ENCODE measurements around the gene NID2.

The NID2 gene

DNA sequence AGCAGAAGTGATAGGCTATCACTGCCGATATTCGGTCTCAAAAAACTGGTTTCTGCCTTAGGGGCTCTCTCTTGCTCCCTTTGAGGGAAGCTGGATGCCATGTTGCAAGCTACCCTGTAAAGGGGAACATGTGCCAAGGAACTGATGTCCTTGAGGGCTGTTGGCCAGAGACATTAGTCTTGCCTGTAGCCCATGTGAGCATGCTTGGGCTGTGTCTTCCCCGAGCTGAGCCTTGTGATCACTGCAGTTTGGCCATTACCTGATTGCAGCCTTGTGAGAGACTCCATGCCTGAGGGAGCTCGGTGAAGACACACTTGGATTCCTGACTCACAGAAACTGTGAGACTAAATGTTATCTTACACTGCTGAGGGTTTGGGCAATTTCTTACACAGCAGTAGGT lies 60.7 kb downstream of the NID2 start:
- TF ChIP-seq JUND (IDR thresholded peaks at IDR 0.05; ENCODE audit: low read depth): no peak
- DNase-seq (ENCODE audit: low read depth in 1 of 2, low spot score in 1 of 2): no peak
- in situ Hi-C loops (cut with HindIII; ENCODE audit: low pct_unique_long_range_greater_than_20kb, low sequenced_read_pairs): no loop called here

DNA sequence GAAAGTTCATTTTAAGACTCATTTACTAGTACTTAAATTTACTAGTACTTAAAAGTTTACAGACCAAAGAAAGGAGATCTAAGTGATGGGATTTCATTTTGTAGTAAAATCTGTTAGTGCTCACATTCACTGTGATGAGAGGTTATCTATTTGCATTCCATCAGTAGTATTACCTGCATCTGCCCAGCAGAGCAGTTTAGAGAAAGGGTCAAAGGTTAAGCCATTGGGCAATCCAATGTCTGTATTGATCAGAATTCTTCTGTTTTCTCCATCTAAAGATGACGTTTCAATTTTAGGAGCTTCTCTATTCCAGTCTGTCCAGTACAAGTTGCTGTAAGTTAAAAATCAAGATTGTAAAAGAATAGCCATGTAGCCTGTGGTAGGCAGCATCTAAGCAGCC lies 61.2 kb downstream of the NID2 start:
- no peak for TF ChIP-seq JUND (IDR thresholded peaks at IDR 0.05; ENCODE audit: low read depth)
- in situ Hi-C loops (cut with HindIII; ENCODE audit: low pct_unique_long_range_greater_than_20kb, low sequenced_read_pairs): no loop called here
- DNase-seq (ENCODE audit: low read depth in 1 of 2, low spot score in 1 of 2): no peak

DNA sequence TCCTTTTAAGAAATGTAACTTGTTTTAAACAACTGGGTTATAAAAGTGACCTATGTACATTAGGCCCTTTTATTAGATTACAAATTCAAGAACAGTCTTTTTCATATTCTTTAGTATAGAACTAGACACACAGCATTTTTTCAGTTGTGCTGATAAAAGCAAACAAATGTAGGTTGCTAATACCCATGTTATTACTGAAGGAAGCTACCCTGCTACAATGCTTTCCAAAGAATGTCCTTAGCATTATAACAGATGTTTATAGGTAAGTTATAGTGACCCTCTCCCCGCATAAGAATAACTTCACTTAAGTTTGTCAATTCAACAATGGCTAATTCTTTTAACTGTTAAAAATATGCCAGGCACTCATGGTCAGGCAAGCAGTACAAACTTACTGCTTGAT lies 61.6 kb downstream of the NID2 start:
- in situ Hi-C loops (cut with HindIII; ENCODE audit: low pct_unique_long_range_greater_than_20kb, low sequenced_read_pairs): no loop called here
- no peak for TF ChIP-seq JUND (IDR thresholded peaks at IDR 0.05; ENCODE audit: low read depth)
- DNase-seq (ENCODE audit: low read depth in 1 of 2, low spot score in 1 of 2): no peak

DNA sequence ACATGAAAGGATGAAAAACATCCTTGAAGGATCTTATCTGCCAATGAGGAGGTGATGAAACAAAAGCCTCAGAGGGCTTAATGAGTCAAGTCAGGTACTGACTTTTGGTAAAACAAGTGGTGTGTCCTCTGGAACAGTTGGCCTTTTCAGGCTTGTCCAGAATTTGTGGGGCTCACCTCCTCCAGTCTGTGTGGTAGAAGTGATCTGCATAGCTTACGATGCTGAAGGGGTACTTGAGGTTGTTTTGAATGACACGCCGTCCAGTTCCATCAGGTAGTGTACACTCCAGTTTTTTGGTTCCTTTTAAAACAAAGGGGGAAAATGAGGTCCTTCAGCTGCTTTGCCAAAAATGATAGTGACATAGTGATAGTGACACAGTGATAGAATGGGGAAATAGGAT lies 62.5 kb downstream of the NID2 start:
- TF ChIP-seq JUND (IDR thresholded peaks at IDR 0.05; ENCODE audit: low read depth): no peak
- in situ Hi-C loops (cut with HindIII; ENCODE audit: low pct_unique_long_range_greater_than_20kb, low sequenced_read_pairs): no loop called here
- no peak for DNase-seq (ENCODE audit: low read depth in 1 of 2, low spot score in 1 of 2)

DNA sequence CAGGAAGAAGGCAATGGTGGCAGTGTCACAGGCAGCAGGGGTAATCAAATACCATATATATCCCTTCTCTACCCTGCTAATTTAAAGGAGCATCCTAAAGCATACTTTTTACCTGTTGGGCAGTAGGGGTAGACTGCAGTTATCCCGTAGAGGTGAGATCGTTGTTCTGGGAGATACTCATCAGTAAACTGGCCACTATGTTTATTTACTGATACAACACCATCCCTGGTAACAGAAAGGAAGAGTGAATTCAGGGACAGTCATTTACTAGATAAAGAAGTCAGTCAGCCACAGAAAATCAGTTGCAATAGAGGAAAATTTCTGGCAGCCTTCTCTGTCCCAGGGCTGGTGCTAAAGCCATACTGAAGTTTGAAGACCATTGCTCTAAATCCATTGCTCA lies 63.2 kb downstream of the NID2 start:
- in situ Hi-C loops (cut with HindIII; ENCODE audit: low pct_unique_long_range_greater_than_20kb, low sequenced_read_pairs): no loop called here
- no peak for TF ChIP-seq JUND (IDR thresholded peaks at IDR 0.05; ENCODE audit: low read depth)

DNA sequence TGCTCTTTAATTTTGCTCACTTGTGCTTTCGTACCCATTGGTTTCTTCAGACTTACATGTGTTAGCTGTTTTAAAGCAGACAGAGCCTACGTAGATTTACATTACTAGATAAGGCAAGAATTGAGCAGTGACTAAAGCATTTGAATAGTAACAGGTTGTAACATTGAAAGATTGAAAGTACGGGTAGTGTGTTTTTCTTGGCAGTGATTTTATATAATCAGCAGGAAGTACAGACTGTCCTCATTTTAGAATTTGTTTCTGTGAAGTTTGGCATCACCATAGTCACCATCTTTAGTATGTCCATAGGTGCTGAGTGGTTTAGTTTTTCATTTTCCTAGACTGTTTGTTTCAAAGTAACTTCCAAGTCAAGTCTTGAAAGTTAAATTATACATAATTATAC lies 65.5 kb downstream of the NID2 start:
- DNase-seq (ENCODE audit: low read depth in 1 of 2, low spot score in 1 of 2): no peak
- in situ Hi-C loops (cut with HindIII; ENCODE audit: low pct_unique_long_range_greater_than_20kb, low sequenced_read_pairs): no loop called here
- TF ChIP-seq JUND (IDR thresholded peaks at IDR 0.05; ENCODE audit: low read depth): no peak

More for the DNA sequence above, 63.2 kb downstream of the NID2 start:
- DNase-seq (ENCODE audit: low read depth in 1 of 2, low spot score in 1 of 2): peak in 1 of 2 experiments; percentile 16

DNA sequence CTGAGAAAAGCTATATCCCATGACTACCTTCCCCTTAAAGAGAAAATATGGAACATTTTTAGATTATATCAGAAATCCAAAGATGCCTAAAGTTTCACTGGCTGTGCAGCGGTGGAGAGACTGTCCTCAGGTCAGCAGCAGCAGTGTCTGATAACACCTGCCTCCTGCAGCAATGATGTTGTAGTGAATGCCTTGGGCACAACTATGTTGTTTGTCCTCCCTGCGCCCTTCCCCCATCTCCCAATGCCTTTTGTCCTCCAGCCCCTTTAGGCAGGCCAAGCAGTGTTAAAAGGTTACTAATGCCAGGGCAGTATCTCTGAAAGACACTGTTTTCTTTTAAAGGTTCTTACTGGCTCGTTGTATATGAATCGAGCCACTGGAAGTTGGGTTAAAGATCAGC lies 66.3 kb downstream of the NID2 start:
- no peak for TF ChIP-seq JUND (IDR thresholded peaks at IDR 0.05; ENCODE audit: low read depth)
- in situ Hi-C loops (cut with HindIII; ENCODE audit: low pct_unique_long_range_greater_than_20kb, low sequenced_read_pairs): no loop called here
- DNase-seq (ENCODE audit: low read depth in 1 of 2, low spot score in 1 of 2): no peak

DNA sequence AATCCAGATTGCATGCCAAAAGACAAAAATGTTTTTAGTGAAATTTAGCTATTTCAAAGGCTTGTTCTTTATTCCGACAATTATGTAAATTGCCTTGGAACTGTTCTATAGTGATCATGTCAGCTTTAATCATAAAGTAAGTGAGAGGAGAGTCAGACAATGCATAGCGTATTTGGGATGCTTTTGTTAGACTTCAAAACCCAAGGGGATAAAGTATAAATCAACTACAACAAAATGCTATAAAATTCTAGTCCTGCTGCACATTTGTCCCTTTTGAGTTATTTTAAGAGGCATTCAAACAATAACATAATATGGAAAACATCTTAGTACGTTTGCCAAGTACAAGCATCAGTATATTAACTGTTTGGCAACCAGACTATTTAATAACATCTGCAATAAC lies 68.2 kb downstream of the NID2 start:
- no peak for TF ChIP-seq JUND (IDR thresholded peaks at IDR 0.05; ENCODE audit: low read depth)
- in situ Hi-C loops (cut with HindIII; ENCODE audit: low pct_unique_long_range_greater_than_20kb, low sequenced_read_pairs): no loop called here
- no peak for DNase-seq (ENCODE audit: low read depth in 1 of 2, low spot score in 1 of 2)

DNA sequence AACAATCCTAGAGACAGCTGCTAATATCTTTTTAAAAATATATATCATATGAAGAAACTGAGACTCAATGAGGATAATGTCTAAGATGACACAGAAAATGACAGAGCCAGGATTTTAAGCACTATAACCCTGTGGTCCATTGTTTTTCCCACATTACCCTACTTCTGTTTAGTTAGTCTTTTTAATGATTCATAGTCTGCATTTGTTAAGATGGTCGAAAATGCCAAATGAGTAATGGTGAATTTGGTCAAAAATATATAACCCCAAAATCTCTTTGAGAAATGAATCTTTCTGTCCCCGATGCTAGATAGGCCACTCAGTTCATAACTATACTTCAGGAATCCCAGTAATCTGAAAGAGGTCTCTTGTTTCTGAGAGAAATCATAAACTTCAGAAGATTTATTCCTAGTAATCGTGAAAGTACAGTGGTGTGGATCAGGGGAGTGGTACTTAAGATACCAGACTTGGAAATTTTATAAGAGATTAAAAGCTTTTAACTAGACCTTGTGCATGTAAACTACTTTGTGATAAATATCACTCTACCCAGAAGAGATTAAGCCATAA lies 68.8 kb downstream of the NID2 start:
- in situ Hi-C loops (cut with HindIII; ENCODE audit: low pct_unique_long_range_greater_than_20kb, low sequenced_read_pairs): no loop called here
- DNase-seq (ENCODE audit: low read depth in 1 of 2, low spot score in 1 of 2): no peak
- no peak for TF ChIP-seq JUND (IDR thresholded peaks at IDR 0.05; ENCODE audit: low read depth)

DNA sequence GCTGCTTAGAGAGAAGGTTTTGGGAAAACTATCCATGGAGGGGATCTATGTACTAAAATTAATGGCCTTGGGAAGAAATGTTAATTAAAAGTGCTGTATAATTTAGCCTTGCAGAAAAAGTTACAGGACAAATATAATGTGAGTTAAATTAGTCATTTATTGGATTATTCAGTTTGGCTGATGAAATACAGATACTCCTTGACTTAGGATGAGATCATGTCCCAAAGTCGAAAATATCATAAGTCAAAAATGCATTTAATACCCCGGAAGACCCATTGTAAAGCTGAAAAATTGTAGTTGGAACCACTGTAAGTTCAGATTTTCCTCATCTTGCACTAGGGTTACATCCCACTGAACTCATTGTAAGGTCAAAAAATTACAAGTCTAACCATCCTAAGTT lies 69.8 kb downstream of the NID2 start:
- in situ Hi-C loops (cut with HindIII; ENCODE audit: low pct_unique_long_range_greater_than_20kb, low sequenced_read_pairs): no loop called here
- no peak for DNase-seq (ENCODE audit: low read depth in 1 of 2, low spot score in 1 of 2)
- no peak for TF ChIP-seq JUND (IDR thresholded peaks at IDR 0.05; ENCODE audit: low read depth)

DNA sequence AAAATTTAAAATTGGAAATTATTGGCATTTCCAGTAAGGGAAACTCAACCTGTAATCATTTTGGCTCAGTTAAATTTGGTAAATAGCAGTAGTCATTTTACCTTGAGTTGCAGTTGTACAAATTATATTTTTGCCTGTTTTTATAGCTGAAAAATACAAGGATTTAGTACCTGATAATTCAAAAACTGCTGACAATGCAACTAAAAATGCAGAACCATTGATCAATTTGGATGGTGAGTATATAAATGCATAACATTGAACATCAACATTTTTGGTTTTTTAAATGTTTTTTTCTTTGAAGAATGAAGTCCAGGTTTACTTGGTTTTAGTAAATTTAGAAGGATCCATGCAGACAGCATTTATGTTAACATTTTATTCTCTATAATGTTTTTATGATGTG lies 70.5 kb downstream of the NID2 start:
- no peak for TF ChIP-seq JUND (IDR thresholded peaks at IDR 0.05; ENCODE audit: low read depth)
- in situ Hi-C loops (cut with HindIII; ENCODE audit: low pct_unique_long_range_greater_than_20kb, low sequenced_read_pairs): no loop called here
- no peak for DNase-seq (ENCODE audit: low read depth in 1 of 2, low spot score in 1 of 2)

DNA sequence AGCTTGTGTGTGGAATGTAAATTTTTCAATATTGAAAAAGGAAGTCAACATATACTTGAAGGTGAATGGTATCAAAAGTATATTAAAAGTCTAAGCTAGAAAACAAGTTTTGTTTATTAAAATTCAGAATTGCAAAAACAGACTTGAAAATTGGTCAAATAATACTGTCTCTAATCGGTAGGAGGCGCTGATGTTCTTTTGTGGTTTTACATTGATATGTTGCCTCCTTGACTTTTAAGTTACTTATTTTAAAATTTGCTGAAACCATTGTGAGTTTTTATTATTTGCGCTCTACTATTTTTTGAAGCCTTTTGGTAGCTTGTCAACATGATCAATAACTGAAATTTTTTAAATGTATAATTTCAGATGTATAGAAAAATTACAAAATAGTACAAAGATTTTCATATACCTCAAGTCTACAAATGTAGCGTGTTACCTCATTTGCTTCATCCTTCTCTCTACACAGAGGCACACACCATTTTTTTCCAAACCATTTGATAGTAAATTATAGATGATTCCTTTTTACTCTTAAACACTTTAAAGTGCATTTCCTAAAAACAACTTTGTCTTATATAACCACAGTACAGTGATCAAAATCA lies 72.6 kb downstream of the NID2 start:
- no peak for TF ChIP-seq JUND (IDR thresholded peaks at IDR 0.05; ENCODE audit: low read depth)
- DNase-seq (ENCODE audit: low read depth in 1 of 2, low spot score in 1 of 2): peak in 1 of 2 experiments; percentile 41
- in situ Hi-C loops (cut with HindIII; ENCODE audit: low pct_unique_long_range_greater_than_20kb, low sequenced_read_pairs): no loop called here

DNA sequence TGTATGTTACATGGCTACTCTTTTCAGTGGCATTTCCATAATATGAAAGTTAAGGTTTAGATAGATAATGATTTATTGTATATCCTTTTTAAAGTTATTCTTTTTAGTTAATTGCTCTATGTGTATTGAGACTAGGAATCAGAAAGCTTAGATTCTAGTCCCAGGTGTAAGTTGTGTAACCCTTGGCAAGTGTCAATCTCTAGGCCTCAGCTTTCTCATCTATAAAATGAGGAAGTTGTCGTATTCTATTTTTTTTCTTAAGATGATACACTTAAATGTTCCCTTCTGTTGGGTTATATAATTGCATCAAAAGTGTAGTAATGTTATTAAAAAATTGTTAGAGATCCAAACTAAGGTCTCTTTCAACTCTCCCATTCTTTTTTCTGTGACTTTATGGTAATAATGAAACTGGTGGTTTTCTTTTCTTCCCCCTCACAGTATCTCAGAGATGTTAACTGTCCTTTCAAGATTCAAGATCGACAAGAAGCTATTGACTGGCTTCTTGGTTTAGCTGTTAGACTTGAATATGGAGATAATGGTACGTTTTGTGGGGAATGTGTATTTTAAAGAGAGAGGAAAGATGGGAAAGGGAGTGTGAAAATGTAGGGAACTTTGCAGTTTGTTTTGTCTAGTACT lies 75.5 kb downstream of the NID2 start:
- in situ Hi-C loops (cut with HindIII; ENCODE audit: low pct_unique_long_range_greater_than_20kb, low sequenced_read_pairs): no loop called here
- no peak for TF ChIP-seq JUND (IDR thresholded peaks at IDR 0.05; ENCODE audit: low read depth)
- no peak for DNase-seq (ENCODE audit: low read depth in 1 of 2, low spot score in 1 of 2)

DNA sequence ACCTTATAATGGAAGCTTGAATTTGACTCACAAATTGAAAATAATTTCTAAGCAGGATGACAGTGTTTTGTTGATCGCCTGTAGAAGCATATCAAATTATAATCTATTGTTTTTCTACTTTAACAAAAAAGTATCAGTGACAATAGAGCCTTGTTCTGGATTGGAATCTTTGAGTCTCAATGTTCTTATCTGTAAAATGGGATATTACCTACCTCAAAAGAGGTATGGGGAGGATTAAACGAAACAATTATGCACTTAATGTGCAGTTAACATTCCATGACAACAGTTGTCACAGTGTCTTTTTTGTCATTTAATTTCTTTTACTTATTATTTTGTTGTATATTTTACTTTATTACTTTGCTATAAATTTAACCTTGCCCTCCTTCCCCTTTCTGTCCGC lies 78.4 kb downstream of the NID2 start:
- in situ Hi-C loops (cut with HindIII; ENCODE audit: low pct_unique_long_range_greater_than_20kb, low sequenced_read_pairs): no loop called here
- no peak for TF ChIP-seq JUND (IDR thresholded peaks at IDR 0.05; ENCODE audit: low read depth)
- no peak for DNase-seq (ENCODE audit: low read depth in 1 of 2, low spot score in 1 of 2)

Measured in T47D (cell line).